ENCODE measurements around the gene PCDH7.
A peak's percentile ranks its signal among the peaks of the same experiment; 100 is the strongest.

PCDH7 gene, protein sequence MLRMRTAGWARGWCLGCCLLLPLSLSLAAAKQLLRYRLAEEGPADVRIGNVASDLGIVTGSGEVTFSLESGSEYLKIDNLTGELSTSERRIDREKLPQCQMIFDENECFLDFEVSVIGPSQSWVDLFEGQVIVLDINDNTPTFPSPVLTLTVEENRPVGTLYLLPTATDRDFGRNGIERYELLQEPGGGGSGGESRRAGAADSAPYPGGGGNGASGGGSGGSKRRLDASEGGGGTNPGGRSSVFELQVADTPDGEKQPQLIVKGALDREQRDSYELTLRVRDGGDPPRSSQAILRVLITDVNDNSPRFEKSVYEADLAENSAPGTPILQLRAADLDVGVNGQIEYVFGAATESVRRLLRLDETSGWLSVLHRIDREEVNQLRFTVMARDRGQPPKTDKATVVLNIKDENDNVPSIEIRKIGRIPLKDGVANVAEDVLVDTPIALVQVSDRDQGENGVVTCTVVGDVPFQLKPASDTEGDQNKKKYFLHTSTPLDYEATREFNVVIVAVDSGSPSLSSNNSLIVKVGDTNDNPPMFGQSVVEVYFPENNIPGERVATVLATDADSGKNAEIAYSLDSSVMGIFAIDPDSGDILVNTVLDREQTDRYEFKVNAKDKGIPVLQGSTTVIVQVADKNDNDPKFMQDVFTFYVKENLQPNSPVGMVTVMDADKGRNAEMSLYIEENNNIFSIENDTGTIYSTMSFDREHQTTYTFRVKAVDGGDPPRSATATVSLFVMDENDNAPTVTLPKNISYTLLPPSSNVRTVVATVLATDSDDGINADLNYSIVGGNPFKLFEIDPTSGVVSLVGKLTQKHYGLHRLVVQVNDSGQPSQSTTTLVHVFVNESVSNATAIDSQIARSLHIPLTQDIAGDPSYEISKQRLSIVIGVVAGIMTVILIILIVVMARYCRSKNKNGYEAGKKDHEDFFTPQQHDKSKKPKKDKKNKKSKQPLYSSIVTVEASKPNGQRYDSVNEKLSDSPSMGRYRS (N-terminal part only)

DNA sequence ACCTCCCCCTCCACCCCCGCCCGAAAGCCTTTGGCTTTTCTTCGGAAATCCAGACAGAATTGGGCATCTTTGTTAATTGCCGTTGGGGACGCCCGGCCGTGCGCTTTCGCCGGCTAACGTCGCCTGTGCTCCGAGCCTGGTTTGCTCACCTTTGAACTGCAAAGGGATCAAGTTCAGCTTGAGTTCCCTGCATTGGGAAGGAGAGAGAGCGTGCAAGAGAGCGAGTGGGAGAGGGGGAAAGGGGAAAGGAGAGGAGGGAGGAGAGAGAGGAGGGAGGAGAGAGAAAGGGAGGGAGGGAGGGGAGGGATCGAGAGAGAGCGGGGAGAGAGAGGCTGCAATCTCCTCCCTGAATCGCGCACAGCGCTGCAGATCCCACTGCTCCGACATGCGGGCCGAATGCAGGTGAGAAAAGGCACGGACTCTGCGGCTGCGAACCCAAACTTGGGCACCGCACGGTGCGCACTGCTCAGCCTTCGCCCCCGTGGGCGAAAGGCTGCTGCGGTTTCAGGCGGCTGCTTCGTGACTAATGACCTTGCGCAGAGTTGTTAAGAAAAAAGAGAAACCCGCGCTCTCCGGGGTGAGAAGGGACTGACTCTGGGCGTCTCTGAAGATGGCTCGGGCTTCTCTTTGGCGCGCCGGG, at the start of gene PCDH7:
TSS of gene PCDH7 (plus strand) at position 349 of the 640 bp plus-strand sequence. CDS start 1,054 bp downstream, outside the sequence.
- DNase-seq, result no peak

DNA sequence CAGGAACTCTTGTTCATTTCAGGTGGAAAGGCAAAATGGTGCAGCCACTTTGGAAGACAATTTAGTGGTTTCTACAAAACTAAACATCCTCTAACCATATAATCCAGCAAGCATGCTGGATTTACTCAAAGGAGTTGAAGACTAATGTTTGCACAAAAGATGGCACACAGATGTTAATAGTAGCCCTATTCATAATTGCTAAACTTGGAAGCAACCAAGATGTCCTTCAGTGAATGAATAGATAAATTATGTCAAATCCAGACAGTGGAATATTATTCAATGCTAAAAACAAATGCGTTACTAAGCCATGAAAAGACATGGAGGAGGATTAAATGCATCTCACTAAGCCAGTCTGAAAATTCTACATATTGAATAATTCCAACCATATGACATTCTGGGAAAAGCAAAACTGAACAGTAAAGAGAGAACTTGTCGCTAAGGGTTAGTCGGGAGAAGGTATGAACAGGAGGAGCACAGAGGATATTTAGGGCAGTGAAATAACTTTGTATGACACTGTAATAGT, 48.2 kb upstream of the PCDH7 start:
- DNase-seq, result no peak

DNA sequence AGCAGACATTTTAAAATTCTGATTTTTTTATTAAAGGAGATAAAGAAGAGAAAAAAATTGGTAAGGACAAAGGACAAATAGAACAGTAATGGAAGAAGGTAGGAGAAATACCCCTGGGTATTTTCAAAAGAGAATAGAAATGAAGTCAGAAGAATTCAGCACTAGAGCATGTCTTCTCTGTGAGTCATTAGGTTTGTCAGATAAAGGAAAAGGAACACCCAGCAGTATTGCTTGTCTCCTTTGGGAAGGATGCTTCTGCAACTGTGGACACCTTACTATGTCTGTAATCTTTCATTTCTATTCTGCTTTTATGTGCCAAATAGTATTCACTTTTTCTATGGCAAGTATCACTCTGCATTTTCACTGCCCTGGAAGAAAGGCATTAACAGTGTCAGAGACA, 24.0 kb upstream of the PCDH7 start:
- no peak for DNase-seq

DNA sequence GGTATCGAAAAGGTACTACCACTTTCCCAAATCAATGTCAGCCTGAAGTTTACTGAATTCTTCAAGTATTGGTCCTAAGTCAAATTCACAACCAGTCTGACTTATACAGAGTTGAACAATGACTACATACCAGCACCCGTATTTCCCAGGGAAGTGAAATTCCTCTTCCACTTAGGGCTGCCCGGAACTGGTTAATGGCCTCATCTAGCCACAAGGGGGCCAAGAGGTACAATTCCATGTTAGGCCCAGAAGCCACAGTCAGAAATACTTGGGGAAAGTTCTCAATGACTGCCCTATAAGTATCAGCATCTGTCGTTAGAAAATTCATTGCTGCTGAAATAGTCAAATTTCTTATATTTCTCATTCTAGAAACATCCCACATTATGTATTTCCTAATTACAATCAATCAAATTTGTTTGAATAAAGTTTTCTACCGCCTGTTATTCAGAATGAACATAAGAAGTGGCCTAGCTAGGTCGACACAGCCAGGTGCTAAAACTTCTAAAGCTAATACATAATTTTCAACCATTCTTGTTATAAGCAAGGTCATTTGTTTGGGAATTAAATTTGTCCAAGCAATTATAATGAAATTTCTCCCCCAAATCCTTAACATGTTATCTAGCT, 5.6 kb upstream of the PCDH7 start:
- peak; percentile 34 for DNase-seq

DNA sequence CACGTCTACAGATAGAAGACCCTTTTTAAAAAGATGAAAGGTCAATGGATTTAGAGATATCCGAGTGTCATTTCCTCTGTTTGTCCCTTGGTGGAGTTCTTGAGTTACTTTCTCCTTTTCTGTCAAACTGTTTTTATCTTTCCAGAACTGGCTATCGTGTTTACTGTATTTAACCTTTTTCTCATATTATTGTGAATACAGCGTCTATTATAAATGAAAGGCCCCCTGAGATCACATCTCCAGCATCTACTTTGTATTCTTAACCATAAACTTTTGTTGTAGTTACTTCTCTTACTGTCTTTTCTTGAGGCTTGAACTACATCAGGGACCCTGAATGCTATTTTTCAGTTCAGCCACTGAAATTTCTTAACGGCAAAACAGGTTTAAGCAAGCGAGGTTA, 4.0 kb upstream of the PCDH7 start:
- DNase-seq, result peak; percentile 40

DNA sequence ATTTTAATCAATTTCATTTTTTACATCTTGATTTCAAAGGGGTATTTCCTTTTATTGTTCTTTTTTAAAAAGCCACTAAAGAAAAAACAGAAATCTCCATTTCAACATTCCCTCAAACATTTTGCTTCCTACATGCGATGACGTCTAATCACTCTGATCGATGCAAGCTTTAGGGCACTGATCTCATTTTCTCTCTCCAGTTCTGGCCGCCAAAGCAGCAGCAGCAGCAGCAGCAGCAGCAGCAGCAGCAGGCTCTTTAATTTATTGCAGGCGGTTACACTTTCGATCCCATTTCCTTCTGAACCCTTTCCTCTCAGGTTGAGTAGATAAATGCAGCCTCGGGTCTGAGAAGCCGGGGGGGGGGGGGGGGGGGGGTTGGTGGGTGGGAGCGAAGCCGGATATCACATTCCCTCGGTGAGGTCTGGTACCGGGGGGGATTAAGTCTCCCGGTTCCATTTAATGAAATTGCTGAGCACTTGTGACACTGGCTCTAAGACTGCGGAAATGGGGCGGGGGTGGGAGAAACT, 3.4 kb upstream of the PCDH7 start:
- no peak for DNase-seq

DNA sequence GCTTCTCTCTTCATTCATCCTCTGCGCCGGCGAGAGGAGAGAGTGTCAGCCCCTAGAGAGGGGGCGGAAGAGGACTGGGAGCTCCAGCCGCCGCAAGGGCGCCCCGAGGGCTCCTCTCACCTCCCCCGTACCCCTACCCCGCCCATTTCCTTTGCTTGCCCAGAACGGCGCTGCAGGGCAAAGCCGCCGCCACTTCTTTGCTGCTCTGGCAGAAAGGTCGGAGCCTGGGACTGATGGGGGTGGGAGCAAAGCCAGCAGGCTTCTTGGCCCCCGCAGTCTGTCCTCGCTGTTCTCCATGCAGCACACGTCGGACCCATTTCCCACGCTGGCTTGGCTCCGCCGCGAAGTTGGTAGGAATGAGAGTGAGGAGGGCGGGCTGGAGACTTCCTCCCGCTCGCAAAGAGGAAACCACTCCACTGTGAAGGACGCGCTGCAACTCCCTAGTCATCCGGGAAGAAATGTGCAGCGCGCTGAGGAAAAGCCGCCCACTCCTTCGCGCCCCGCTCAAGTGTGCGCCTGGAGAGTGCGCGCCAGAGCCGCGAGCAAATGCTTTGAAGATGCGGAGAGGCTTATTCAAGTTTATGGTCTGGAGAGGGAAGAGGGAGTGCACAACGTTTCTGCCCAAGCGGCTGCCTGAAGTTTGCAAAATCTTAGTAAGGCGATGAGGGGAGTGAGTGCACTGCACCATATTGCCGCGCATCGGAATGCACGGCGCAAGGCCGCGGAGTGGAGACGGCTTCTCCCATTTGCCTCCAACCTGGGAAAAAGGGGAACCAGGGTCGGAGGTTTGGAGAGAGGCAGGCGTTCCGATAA, 2.8 kb upstream of the PCDH7 start:
- DNase-seq, result no peak

DNA sequence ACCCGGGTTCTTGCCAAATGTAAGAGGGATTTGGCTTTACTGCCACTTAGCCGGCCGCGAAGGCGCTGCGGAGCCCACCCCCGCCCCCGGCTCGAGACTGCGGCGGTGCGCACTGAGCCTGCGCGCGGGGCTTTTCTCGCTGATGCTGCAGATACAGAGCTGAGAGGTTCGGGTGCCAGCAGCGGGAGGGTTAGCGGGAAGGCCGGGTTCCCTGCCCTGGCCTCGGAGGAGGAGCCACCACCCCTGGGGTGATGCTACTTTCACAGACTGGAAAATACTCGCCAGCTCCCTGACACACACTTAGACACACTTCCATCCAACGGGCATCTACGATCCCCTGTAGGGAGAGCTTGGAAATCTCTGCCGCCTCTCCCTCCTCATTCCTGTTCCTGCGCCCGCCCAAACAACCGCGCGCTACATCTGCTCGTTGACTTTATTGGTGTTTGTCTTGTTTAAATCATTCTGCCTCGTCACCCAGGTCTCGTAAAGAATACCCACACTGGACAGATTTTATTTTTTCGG, 2.1 kb upstream of the PCDH7 start:
- DNase-seq, result no peak

DNA sequence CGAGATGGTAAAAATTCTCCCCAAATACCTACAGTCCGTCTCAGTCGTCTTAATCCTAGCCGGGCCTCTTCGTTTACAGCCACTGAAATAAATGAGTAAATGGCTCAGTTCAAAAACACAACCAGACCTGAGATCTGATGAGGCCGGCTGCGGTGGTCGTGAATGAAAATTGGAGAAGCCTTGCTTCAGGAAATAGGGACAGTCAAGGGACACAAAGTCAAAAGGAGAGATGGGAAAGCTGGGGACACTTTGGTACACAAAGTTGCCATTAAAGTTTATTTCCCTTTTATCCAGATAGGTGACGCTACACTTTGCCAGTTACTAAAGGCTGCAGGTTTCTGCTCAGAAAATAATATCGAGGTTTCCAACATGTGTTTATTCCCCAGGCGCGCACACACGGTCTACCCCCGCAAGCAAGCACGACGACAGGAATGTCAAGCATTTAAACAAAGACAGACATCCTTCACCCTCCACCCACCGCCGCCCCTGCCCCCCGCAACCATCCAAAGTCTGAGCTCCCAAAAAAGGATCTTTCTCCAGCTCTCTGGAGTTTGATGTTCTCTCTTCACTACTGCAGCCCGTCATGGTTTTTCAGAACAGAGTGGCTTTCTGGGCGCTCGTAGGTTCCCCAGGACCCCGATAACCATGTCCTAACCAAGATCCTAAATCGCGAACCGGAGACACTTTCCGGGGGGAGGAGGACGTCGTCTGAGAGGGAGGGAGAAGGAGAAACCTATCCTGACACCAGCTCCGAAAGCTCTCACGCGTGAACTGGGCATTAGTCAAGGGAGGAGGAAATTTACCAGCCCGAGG, 1.3 kb upstream of the PCDH7 start:
- no peak for DNase-seq

DNA sequence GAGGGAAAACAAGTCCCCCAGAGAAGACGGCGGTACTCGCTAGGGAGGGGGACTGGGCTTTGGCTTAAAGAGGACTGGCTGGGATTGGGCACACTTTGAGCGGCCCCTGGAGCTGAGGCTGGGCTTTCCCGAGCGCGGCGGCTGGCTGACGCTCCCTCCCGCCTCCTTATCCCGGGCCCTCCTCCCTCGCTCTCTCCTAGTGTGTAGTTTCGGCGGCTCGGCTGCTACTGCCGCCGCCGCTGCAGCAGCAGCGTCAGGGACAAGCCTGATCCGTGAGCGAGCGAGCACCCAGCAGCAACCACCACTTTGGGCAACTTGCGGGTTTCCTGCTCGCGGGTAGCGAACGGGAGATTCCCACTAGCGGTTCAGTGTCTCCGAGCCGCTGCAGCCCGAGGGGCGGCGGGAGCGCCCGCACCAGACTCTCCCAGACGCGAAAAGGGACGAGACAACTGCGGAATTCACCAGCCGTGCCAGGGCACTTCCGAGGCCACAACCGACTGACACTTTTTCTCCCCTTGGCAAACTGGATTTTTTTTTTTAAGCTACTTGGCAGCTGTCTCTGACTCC, 632 bp upstream of the PCDH7 start:
- peak; percentile 12 for DNase-seq

DNA sequence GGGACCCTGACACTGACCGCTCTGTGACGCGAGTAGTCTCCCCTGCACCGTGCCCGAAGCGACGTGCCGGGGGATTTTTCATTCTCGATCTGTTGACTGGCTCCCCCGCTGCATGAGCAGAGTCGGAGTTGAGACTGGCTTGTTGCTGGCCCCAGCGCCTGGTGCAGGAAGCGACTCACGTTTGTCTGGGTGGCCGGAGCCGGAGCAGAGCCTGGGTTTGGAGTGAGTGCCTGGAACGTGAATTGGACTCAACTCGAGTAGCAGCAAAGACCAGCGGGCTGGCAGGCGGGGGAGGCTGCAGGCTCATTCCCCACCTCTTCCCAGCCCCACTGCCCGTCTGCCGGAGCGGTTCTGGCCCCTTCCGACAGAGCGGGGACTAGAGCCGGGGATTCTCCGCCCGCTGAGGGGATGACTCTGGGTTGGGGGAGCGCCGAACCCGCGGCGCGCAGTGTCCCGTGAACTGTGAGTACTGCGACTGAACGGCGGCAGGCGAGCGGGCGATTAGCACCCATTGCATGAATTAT, 554 bp downstream of the PCDH7 start:
- DNase-seq, result no peak

DNA sequence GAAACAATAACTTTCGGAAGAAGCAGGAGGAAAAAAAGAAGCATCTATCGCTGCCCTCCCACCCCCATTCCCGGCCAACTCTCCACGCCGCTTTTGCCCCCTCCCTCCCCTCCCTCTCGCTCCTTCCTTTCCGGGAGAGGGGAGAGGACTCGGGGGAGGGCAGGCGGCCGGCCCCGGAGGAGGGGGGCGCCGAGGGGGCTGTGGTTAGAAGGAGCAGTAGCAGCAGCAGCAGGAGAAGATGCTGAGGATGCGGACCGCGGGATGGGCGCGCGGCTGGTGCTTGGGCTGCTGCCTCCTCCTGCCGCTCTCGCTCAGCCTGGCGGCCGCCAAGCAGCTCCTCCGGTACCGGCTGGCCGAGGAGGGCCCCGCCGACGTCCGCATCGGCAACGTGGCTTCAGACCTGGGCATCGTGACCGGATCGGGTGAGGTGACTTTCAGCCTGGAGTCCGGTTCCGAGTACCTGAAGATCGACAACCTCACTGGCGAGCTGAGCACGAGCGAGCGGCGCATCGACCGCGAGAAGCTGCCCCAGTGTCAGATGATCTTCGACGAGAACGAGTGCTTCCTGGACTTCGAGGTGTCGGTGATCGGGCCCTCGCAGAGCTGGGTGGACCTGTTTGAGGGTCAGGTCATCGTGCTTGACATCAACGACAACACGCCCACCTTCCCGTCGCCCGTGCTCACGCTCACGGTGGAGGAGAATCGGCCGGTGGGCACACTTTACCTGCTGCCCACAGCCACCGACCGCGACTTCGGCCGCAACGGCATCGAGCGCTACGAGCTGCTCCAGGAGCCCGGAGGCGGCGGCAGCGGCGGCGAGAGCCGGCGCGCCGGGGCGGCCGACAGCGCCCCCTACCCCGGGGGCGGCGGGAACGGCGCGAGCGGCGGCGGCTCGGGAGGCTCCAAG, 1.3 kb downstream of the PCDH7 start:
- no peak for DNase-seq

DNA sequence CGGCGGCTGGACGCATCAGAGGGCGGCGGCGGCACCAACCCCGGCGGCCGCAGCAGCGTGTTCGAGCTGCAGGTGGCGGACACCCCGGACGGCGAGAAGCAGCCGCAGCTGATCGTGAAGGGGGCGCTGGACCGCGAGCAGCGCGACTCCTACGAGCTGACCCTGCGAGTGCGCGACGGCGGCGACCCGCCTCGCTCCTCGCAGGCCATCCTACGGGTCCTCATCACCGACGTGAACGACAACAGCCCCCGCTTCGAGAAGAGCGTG, 1.9 kb downstream of the PCDH7 start:
- no peak for DNase-seq

DNA sequence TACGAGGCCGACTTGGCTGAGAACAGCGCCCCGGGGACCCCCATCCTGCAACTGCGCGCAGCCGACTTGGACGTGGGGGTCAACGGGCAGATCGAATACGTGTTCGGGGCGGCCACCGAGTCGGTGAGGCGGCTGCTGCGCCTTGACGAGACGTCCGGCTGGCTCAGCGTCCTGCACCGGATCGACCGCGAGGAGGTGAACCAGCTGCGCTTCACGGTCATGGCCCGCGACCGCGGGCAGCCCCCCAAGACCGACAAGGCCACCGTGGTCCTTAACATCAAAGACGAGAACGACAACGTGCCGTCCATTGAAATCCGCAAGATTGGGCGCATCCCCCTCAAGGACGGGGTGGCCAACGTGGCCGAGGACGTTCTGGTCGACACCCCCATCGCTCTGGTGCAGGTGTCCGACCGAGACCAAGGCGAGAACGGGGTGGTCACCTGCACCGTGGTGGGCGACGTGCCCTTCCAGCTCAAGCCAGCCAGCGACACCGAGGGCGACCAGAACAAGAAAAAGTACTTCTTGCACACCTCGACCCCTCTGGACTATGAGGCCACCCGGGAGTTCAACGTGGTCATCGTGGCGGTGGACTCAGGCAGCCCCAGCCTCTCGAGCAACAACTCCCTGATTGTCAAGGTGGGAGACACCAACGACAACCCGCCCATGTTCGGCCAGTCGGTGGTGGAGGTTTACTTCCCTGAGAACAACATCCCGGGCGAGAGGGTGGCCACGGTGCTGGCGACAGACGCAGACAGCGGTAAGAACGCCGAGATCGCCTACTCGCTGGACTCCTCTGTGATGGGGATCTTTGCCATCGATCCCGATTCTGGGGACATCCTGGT, 2.4 kb downstream of the PCDH7 start:
- DNase-seq, result no peak

DNA sequence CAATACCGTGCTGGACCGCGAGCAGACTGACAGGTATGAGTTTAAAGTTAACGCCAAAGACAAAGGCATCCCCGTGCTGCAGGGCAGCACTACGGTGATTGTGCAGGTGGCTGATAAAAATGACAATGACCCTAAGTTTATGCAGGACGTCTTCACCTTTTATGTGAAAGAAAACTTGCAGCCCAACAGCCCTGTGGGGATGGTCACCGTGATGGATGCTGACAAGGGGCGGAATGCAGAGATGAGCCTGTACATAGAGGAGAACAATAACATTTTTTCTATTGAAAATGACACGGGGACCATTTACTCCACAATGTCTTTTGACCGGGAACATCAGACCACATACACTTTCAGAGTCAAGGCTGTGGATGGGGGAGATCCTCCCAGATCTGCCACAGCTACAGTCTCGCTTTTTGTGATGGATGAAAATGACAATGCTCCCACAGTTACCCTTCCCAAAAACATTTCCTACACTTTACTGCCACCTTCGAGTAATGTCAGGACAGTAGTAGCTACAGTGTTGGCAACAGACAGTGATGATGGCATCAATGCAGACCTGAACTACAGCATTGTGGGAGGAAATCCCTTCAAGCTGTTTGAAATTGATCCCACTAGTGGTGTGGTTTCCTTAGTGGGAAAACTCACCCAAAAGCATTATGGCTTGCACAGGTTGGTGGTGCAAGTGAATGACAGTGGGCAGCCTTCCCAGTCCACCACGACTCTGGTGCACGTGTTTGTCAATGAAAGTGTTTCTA, 3.2 kb downstream of the PCDH7 start:
- no peak for DNase-seq

DNA sequence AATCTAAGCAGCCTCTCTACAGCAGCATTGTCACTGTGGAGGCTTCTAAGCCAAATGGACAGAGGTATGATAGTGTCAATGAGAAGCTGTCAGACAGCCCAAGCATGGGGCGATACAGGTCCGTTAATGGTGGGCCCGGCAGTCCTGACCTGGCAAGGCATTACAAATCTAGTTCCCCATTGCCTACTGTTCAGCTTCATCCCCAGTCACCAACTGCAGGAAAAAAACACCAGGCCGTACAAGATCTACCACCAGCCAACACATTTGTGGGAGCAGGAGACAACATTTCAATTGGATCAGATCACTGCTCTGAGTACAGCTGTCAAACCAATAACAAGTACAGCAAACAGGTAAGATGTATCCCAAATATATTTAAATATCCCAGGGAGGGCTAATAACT, 4.1 kb downstream of the PCDH7 start:
- DNase-seq, result no peak

DNA sequence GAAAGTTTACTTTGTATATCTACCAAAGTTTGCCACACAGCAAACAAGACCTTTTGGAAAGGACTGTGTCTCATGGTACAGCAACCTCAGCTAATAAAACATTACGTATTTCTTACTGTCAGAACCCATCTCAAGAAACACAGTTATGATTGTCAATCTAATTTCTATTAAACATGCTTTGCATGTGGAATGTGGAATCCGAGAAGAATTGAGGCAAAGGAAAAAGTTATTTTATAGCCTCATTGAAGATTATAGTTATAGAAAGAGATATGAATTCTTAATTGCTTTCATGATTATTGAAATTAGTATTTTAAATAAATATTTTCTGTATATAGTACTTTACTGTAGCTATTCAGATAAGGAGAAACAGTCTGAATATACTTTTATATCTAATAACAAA, 5.4 kb downstream of the PCDH7 start:
- no peak for DNase-seq
